Activated T-cell treated with anti-CD3 and anti-CD28 coated beads for 48 hours (primary cell): ENCODE results near the gene PFDN4.

ENCODE experiments used
- DNase-seq: peaks from one replicate; pipeline ENCODE4 v3.0.0-alpha.2; 2020; ENCODE audit warnings: low read depth

Gene PFDN4

GRCh38 chr20:54267483-54268003 lies 59.7 kb downstream of the PFDN4 start:
- no peak for DNase-seq

DNA sequence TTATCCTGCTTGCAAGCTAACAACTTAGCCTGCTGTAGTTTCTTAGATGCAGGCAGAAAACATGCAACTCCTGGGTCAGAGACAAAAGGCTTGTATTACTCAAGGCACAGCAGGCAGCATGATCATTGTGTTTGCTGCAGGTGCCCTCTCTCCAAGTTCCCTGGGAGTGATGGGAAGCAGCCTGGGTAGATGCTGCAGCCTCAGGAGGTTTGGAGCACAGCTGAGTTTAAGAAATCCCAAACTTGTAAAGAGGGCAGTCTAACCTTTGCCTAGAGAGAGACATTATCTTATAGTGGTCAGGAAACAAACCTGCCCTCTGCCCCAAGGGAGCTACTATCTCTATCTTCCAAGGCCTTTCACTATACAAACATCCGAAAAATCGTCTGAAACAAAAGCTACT lies 61.1 kb downstream of the PFDN4 start:
- DNase-seq, result no peak
